A673 (cell line): Measurements from ENCODE around the gene MAGI3. TPM values are rescaled to one million over a fixed set of nuclear protein-coding genes. Genes with fewer than 3 reads are reported as not detected.

Experiments
- BruUV-seq: library from RNA; stranded (reverse); fragments of 400-500 nt; replicated peaks from 2 replicates; lab custom pipeline; 2021; lab: Mats Ljungman, UMichigan
- CTCF ChIA-PET: fragments of 300-600 bp; sonication (Branson Sonifier 250); formaldehyde crosslinking; loops from one replicate; lab custom pipeline; 2022; ENCODE audit warnings: antibody characterized with exemption; lab: Charles Lee
- POLR2A ChIA-PET: fragments of 300-600 bp; sonication (Branson Sonifier 250); formaldehyde crosslinking; loops from one replicate; lab custom pipeline; 2022; ENCODE audit warnings: antibody characterized with exemption; ENCODE audit not compliant: low non-redundant PET; lab: Charles Lee
- DNase-seq: peaks from one replicate; pipeline ENCODE4 v3.0.0-alpha.2; 2015; ENCODE audit warnings: low spot score
- H3K27ac ChIP-seq: fragments of 200-600 bp; sonication (generic); 2 replicates; pipeline ENCODE4 v1.5.1; 2016; ENCODE audit warnings: mixed run types, low read depth, mild to moderate bottlenecking, mixed read lengths, antibody characterized with exemption, low read length; ENCODE audit not compliant: poor library complexity, severe bottlenecking
- H3K27me3 ChIP-seq: fragments of 200-600 bp; sonication (generic); replicated peaks from 2 replicates; pipeline ENCODE4 v1.6.1; 2017; ENCODE audit warnings: mixed run types, low read depth, mild to moderate bottlenecking, mixed read lengths, antibody characterized with exemption, low read length; ENCODE audit not compliant: insufficient read depth, poor library complexity
- H3K36me3 ChIP-seq: fragments of 200-600 bp; sonication (generic); 2 replicates; pipeline ENCODE4 v1.6.1; 2016; ENCODE audit warnings: mixed run types, mild to moderate bottlenecking, mixed read lengths, antibody characterized with exemption, low read length; ENCODE audit not compliant: insufficient read depth, poor library complexity, severe bottlenecking
- H3K4me1 ChIP-seq: fragments of 200-600 bp; sonication (generic); 2 replicates; pipeline ENCODE4 v1.6.1; 2017; ENCODE audit warnings: mixed run types, mild to moderate bottlenecking, mixed read lengths, antibody characterized with exemption, low read length; ENCODE audit not compliant: insufficient read depth, poor library complexity, severe bottlenecking
- H3K4me3 ChIP-seq: fragments of 200-600 bp; sonication (generic); 2 replicates; pipeline ENCODE4 v1.5.1; 2016; ENCODE audit warnings: low read depth, mixed run types, mild to moderate bottlenecking, mixed read lengths, low read length; ENCODE audit not compliant: poor library complexity, severe bottlenecking
- H3K9me3 ChIP-seq: fragments of 200-600 bp; sonication (generic); 2 replicates; pipeline ENCODE4 v1.6.1; 2016; ENCODE audit warnings: mixed run types, low read depth, mild to moderate bottlenecking, mixed read lengths, antibody characterized with exemption, low read length; ENCODE audit not compliant: poor library complexity, severe bottlenecking
- EZH2 ChIP-seq: fragments of 200-600 bp; sonication (generic); IDR thresholded peaks from 2 replicates; pipeline ENCODE4 v1.6.1; 2017; ENCODE audit warnings: borderline replicate concordance, low read depth, mild to moderate bottlenecking, mixed read lengths, antibody characterized with exemption, low read length; ENCODE audit not compliant: poor library complexity, severe bottlenecking
- intact Hi-C: fragments of 100-400 bp; cut with micrococcal nuclease; formaldehyde crosslinking; loops from one replicate; pipeline ENCODE4 v1.10.0; 2022; ENCODE audit not compliant: unreplicated experiment
- total RNA-seq: library from RNA; stranded (reverse); gene quantifications from 2 replicates; pipeline ENCODE4 v1.2.3, GENCODE V29; 2021
- TF ChIP-seq, protein P1 (sequence below): fragments of 300-800, 200-600 bp; sonication (generic); conservative IDR thresholded peaks from 2 replicates; pipeline ENCODE4 v1.5.1; 2017; ENCODE audit warnings: low read depth, mild to moderate bottlenecking, antibody characterized with exemption, low read length, moderate library complexity, mixed read lengths

MAGI3 gene
- total RNA-seq, 1 experiment from 2014 or later, result 5.1 TPM

DNA sequence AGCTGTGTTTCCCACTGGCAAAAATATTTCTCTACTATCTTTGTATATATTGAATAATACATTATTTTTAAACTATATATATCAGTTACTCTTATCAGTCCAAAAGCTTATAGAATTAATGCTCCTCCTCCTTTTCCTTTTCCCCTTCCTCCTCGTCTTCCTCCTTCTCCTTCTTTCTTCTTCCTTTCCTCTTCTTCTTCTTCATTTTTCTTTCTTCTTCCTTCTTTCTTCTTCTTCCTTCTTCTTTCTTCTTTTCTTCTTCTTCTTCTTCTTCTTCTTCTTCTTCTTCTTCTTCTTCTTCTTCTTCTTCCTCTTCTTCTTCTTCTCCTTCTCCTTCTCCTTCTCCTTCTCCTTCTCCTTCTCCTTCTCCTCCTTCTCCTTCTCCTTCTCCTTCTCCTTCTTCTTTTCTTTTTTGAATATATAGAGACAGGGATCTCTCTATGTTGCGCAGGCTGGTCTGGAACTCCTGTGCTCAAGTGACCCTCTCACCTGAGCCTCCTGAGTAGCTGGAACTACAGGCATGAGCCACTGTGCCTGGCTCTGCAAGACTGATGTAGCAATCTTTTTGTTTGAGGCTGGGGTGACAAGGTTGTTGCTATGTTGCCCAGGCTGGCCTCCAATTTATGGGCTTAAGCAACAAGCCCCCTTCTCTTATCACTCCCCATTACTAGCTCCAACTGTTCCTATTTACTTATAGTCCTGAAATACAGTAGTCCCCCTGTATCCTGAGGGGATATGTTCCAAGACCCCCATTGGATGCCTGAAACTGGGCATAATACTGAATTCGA is 47.4 kb downstream of the MAGI3 start:
- CTCF ChIA-PET, result no interaction called here

DNA sequence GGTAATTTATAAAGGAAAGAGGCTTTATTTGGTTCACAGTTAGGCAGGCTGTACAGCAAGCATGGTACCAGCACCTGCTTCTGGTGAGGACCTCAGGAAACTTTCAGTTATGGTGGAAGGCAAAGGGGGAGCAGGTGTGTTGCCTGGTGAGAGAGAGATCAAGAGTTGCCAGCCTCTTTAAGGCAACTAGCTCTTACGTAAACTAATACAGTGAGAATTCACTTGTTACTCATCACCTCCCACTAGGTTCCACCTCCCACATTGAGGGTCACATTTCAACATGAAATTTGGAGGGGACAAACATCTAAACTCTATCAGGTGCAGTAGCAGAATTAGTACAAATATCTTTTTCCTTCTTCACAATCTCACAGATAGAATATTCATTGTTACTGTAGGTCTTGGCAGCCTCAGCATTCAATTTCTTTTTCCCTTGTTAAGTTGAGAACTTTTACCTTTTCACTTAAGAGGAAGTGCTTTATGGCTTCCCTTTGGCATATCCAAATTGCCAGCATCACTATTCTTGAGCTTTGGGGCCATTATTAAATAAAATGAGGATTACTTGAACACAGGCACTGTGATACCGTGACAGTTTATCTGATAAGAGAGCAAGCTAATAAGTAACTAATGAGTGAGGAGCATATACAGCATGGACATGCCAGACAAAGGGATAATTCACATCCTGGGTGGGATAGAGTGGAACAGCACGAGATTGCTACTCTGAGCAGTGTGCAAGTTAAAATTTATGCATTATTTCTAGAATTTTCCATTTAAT is 48.4 kb downstream of the MAGI3 start:
- Histone ChIP-seq H3K27me3 (peaks cover 29% of the 10 kb centered on the region), H3K9me3 (peaks cover 4% of the 10 kb centered on the region), H3K4me1 (peaks cover 19% of the 10 kb centered on the region), H3K27ac (no peak overlapping the region), H3K36me3 (no peaks in the 10 kb centered on the region), H3K4me3 (no peak overlapping the region)
- CTCF ChIA-PET, result no interaction called here
- intact Hi-C loops, result no loop called here
- no peak for DNase-seq
- POLR2A ChIA-PET, result no interaction called here
- no peak for TF ChIP-seq EZH2
- TF ChIP-seq, protein P1, sequence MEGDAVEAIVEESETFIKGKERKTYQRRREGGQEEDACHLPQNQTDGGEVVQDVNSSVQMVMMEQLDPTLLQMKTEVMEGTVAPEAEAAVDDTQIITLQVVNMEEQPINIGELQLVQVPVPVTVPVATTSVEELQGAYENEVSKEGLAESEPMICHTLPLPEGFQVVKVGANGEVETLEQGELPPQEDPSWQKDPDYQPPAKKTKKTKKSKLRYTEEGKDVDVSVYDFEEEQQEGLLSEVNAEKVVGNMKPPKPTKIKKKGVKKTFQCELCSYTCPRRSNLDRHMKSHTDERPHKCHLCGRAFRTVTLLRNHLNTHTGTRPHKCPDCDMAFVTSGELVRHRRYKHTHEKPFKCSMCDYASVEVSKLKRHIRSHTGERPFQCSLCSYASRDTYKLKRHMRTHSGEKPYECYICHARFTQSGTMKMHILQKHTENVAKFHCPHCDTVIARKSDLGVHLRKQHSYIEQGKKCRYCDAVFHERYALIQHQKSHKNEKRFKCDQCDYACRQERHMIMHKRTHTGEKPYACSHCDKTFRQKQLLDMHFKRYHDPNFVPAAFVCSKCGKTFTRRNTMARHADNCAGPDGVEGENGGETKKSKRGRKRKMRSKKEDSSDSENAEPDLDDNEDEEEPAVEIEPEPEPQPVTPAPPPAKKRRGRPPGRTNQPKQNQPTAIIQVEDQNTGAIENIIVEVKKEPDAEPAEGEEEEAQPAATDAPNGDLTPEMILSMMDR, result no peak
- BruUV-seq, result no TSS peak

More for the DNA sequence above, 47.4 kb downstream of the MAGI3 start:
- POLR2A ChIA-PET, result no interaction called here
- no peaks in the 10 kb centered on the region for H3K36me3 ChIP-seq
- intact Hi-C loops, result no loop called here
- TF ChIP-seq, protein P1, result no peak
- TF ChIP-seq EZH2, result no peak
- H3K27me3 ChIP-seq, result peaks cover 29% of the 10 kb centered on the region
- no peak overlapping the region for H3K4me3 ChIP-seq
- BruUV-seq, result no TSS peak
- H3K4me1 ChIP-seq, result peaks cover 18% of the 10 kb centered on the region
- DNase-seq, result no peak
- H3K9me3 ChIP-seq, result no peaks in the 10 kb centered on the region
- no peak overlapping the region for H3K27ac ChIP-seq

DNA sequence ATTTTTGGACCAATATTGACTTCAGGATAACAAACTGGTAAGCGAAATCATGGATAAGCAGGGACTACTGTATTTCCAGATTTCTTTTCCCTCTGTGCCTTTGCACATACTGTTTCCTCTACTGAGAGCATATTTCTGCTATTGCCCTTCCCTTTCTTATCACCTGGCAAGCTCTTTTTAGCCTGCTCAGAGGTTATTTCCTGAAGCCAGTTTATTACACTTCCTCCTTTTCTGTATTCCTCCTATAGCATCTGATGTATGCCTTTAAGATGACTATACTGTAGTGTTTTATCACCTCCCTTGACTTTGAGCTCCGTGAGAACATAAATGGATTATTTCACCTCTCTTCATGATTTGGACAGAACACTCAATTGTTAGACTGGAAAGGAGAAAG is 49.0 kb downstream of the MAGI3 start:
- Histone ChIP-seq H3K27me3 (peaks cover 29% of the 10 kb centered on the region), H3K4me1 (peaks cover 19% of the 10 kb centered on the region), H3K4me3 (no peak overlapping the region), H3K27ac (no peak overlapping the region), H3K9me3 (peaks cover 10% of the 10 kb centered on the region), H3K36me3 (no peaks in the 10 kb centered on the region)
- no TSS peak for BruUV-seq
- ChIA-PET CTCF (no interaction called here), POLR2A (no interaction called here)
- TF ChIP-seq, protein P1, result no peak
- TF ChIP-seq EZH2, result no peak
- intact Hi-C loops, result no loop called here
- DNase-seq, result no peak
